Measurements from ENCODE around the gene PAK6.

- TF ChIP-seq CTCF (IDR thresholded peaks at IDR 0.05; ENCODE audit: borderline replicate concordance, extremely low read depth, low read length, poor library complexity, severe bottlenecking) (no peak), EZH2 (IDR thresholded peaks at IDR 0.05; ENCODE audit: borderline replicate concordance, low read depth, low read length, severe bottlenecking) (no peak)
Measured at GRCh38 chr15:40282147-40282868, 43.4 kb downstream of the PAK6 start.

All from DND-41 (cell line).